ENCODE data around the gene ROBO1.

ROBO1 gene

GRCh38 chr3:78732893-78733292 is 1034.9 kb downstream of the ROBO1 start:
- H3K27me3 Mint-ChIP-seq (ENCODE audit: low read depth, poor library complexity), result no peaks in the 10 kb centered on the region
- no peaks in the 10 kb centered on the region for H3K9me3 Mint-ChIP-seq
- no peak overlapping the region for H3K27ac Mint-ChIP-seq
- no peak overlapping the region for H3K4me3 Mint-ChIP-seq
- no peak for DNase-seq
- TF ChIP-seq, protein P1, sequence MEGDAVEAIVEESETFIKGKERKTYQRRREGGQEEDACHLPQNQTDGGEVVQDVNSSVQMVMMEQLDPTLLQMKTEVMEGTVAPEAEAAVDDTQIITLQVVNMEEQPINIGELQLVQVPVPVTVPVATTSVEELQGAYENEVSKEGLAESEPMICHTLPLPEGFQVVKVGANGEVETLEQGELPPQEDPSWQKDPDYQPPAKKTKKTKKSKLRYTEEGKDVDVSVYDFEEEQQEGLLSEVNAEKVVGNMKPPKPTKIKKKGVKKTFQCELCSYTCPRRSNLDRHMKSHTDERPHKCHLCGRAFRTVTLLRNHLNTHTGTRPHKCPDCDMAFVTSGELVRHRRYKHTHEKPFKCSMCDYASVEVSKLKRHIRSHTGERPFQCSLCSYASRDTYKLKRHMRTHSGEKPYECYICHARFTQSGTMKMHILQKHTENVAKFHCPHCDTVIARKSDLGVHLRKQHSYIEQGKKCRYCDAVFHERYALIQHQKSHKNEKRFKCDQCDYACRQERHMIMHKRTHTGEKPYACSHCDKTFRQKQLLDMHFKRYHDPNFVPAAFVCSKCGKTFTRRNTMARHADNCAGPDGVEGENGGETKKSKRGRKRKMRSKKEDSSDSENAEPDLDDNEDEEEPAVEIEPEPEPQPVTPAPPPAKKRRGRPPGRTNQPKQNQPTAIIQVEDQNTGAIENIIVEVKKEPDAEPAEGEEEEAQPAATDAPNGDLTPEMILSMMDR (IDR thresholded peaks at IDR 0.05), result no peak
- peaks cover 53% of the 10 kb centered on the region for H3K4me1 Mint-ChIP-seq
- H3K36me3 Mint-ChIP-seq (ENCODE audit: low read depth), result peaks cover 18% of the 10 kb centered on the region

DNA sequence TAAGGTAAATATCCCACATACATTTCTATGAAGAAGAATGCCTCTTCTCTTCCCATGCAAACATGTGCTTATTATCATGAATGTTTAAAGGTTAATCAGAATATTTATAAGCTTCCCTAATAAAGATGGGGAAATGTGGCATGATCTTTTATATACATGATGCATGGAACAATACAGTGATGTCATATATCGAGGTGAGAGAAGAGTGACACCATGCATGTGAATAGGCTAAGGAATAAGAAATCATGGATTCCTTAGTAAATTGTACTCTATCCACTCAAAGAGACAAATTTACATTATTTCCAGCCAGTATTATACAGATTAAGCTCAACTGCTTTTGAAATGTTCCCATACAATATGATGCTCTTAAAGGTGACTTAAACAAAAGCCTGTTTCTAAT is 1035.3 kb downstream of the ROBO1 start:
- Mint-ChIP-seq H3K9me3 (no peaks in the 10 kb centered on the region), H3K27me3 (ENCODE audit: low read depth, poor library complexity) (no peaks in the 10 kb centered on the region), H3K36me3 (ENCODE audit: low read depth) (peaks cover 16% of the 10 kb centered on the region), H3K4me1 (peaks cover 51% of the 10 kb centered on the region), H3K27ac (no peak overlapping the region), H3K4me3 (no peak overlapping the region)
- TF ChIP-seq, protein P1 (IDR thresholded peaks at IDR 0.05), result no peak
- no peak for DNase-seq

GRCh38 chr3:78729946-78730345 is 1037.9 kb downstream of the ROBO1 start:
- TF ChIP-seq, protein P1 (IDR thresholded peaks at IDR 0.05), result no peak
- Mint-ChIP-seq H3K9me3 (no peaks in the 10 kb centered on the region), H3K27ac (peak overlapping the region; percentile 83), H3K27me3 (ENCODE audit: low read depth, poor library complexity) (no peaks in the 10 kb centered on the region), H3K4me1 (peaks cover 68% of the 10 kb centered on the region), H3K4me3 (no peak overlapping the region), H3K36me3 (ENCODE audit: low read depth) (no peaks in the 10 kb centered on the region)
- no peak for DNase-seq

- DNase-seq, result no peak
- Mint-ChIP-seq H3K27ac (peak overlapping the region; percentile 70), H3K4me1 (peaks cover 63% of the 10 kb centered on the region), H3K27me3 (ENCODE audit: low read depth, poor library complexity) (no peaks in the 10 kb centered on the region), H3K4me3 (no peak overlapping the region), H3K9me3 (no peaks in the 10 kb centered on the region), H3K36me3 (ENCODE audit: low read depth) (no peaks in the 10 kb centered on the region)
- TF ChIP-seq, protein P1 (IDR thresholded peaks at IDR 0.05), result no peak
These were observed 1039.2 kb downstream of the ROBO1 start for GRCh38 chr3:78728406-78729145.

DNA sequence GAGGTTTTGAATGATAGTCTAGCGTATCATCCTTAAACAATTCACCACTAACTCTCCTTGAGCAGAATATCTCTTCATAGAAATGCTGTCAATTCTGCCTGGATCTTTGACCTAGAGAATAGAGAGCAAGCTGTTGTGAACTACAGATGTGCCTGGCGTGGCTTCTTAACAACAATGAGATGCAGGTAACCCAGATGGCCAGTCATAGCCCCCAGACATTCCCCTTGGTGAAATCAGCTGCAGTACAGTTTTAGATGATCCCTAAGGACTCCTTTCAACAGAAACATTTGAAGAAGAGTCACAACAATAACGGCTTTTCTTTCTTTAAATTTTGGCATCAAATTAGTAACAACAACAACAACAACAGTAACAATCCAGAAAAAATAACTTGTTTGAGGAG is 1041.3 kb downstream of the ROBO1 start:
- Mint-ChIP-seq H3K4me1 (peaks cover 52% of the 10 kb centered on the region), H3K27me3 (ENCODE audit: low read depth, poor library complexity) (no peaks in the 10 kb centered on the region), H3K27ac (peak overlapping the region; percentile 1), H3K9me3 (no peaks in the 10 kb centered on the region), H3K4me3 (no peak overlapping the region), H3K36me3 (ENCODE audit: low read depth) (peaks cover under 1% of the 10 kb centered on the region)
- TF ChIP-seq, protein P1 (IDR thresholded peaks at IDR 0.05), result no peak
- DNase-seq, result no peak

GRCh38 chr3:78725703-78726246 is 1042.0 kb downstream of the ROBO1 start:
- DNase-seq, result no peak
- Mint-ChIP-seq H3K36me3 (ENCODE audit: low read depth) (peaks cover 7% of the 10 kb centered on the region), H3K27ac (peak overlapping the region; percentile 41)

More at GRCh38 chr3:78725703-78726246, 1042.0 kb downstream of the ROBO1 start:
- H3K4me3 Mint-ChIP-seq, result no peak overlapping the region
- no peaks in the 10 kb centered on the region for H3K27me3 Mint-ChIP-seq (ENCODE audit: low read depth, poor library complexity)
- TF ChIP-seq, protein P1 (IDR thresholded peaks at IDR 0.05), result no peak
- H3K9me3 Mint-ChIP-seq, result no peaks in the 10 kb centered on the region
- H3K4me1 Mint-ChIP-seq, result peaks cover 47% of the 10 kb centered on the region
